Measurements from ENCODE around the gene DNAJC2.

DNAJC2 gene

GRCh38 chr7:103343332-103343731, 1.2 kb downstream of the DNAJC2 start:
- DNase-seq (ENCODE audit: extremely low read depth, low read depth), result no peak
- TF ChIP-seq, protein P1, sequence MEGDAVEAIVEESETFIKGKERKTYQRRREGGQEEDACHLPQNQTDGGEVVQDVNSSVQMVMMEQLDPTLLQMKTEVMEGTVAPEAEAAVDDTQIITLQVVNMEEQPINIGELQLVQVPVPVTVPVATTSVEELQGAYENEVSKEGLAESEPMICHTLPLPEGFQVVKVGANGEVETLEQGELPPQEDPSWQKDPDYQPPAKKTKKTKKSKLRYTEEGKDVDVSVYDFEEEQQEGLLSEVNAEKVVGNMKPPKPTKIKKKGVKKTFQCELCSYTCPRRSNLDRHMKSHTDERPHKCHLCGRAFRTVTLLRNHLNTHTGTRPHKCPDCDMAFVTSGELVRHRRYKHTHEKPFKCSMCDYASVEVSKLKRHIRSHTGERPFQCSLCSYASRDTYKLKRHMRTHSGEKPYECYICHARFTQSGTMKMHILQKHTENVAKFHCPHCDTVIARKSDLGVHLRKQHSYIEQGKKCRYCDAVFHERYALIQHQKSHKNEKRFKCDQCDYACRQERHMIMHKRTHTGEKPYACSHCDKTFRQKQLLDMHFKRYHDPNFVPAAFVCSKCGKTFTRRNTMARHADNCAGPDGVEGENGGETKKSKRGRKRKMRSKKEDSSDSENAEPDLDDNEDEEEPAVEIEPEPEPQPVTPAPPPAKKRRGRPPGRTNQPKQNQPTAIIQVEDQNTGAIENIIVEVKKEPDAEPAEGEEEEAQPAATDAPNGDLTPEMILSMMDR (IDR thresholded peaks at IDR 0.05; ENCODE audit: low read depth, low read length, missing control alignments), result no peak
- peak overlapping the region; percentile 86 for H3K4me3 ChIP-seq (replicated peaks; ENCODE audit: low read depth, low read length)

GRCh38 chr7:103341466-103341865, 3.1 kb downstream of the DNAJC2 start:
- H3K4me3 ChIP-seq (replicated peaks; ENCODE audit: low read depth, low read length), result peak overlapping the region; percentile 6; the same call in 1 of the 2 replicates
- TF ChIP-seq, protein P1 (IDR thresholded peaks at IDR 0.05; ENCODE audit: low read depth, low read length, missing control alignments), result no peak
- no peak for DNase-seq (ENCODE audit: extremely low read depth, low read depth)

GRCh38 chr7:103338864-103339263, 5.7 kb downstream of the DNAJC2 start:
- TF ChIP-seq, protein P1 (IDR thresholded peaks at IDR 0.05; ENCODE audit: low read depth, low read length, missing control alignments), result no peak
- no peak for DNase-seq (ENCODE audit: extremely low read depth, low read depth)
- no peak overlapping the region for H3K4me3 ChIP-seq (replicated peaks; ENCODE audit: low read depth, low read length)

DNA sequence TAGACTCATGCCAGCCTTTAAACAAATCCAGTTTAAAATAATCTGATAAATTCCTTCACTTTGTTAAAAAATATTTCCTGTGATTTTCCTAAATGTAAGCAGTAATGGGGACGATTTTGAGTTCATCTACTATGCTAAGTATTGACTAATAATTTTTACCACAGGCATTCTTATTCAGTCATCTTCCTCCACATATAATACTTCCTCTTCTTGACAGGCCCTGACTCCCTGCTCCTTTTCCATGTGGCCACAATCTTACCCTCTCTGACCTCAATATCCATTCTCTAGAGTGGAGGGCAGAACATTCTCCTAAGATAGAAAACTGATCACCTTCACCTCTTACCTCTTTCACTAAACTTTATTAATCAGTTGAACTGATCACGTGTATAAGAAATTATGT, 7.8 kb downstream of the DNAJC2 start:
- DNase-seq (ENCODE audit: extremely low read depth, low read depth), result no peak
- H3K4me3 ChIP-seq (replicated peaks; ENCODE audit: low read depth, low read length), result no peak overlapping the region
- TF ChIP-seq, protein P1 (IDR thresholded peaks at IDR 0.05; ENCODE audit: low read depth, low read length, missing control alignments), result no peak

DNA sequence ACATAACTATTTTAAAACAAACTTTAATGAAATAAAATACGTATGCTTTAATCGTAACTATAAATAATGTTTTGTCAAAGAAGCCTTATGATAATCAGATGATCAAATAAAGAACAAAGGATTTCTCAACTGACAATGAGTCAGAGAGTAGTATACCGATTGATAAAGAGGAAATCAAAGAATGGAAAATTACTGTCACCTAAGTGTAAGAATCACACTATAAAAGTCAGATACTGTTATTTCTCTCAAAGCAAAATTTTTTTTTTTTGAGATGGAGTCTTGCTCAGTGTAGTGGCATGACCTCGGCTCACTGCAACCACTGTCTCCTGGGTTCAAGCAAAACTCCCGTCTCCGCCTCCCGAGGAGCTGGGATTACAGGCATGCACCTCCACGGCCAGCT, 18.8 kb downstream of the DNAJC2 start:
- TF ChIP-seq, protein P1 (IDR thresholded peaks at IDR 0.05; ENCODE audit: low read depth, low read length, missing control alignments), result no peak
- H3K4me3 ChIP-seq (replicated peaks; ENCODE audit: low read depth, low read length), result no peak overlapping the region
- DNase-seq (ENCODE audit: extremely low read depth, low read depth), result no peak

DNA sequence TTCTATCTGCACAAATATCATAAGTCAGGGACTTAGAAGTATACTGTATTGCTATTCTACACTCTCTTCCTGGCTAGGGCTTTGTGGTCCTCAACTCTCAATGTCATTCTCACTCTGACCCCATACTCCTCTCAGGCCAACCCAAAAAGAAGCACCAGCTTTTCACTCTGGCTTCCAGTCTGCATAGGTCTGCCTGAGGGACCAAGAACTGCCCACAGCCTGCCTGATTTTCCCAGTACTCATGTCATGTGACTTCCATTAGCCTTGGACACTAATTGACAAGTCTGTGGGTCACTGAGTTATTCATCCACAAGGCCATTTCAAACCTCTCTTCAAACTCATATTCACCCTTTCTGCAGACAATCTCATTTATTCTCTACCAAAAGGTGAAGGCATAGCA, 27.6 kb downstream of the DNAJC2 start:
- TF ChIP-seq, protein P1 (IDR thresholded peaks at IDR 0.05; ENCODE audit: low read depth, low read length, missing control alignments), result no peak
- H3K4me3 ChIP-seq (replicated peaks; ENCODE audit: low read depth, low read length), result no peak overlapping the region
- DNase-seq (ENCODE audit: extremely low read depth, low read depth), result no peak

DNA sequence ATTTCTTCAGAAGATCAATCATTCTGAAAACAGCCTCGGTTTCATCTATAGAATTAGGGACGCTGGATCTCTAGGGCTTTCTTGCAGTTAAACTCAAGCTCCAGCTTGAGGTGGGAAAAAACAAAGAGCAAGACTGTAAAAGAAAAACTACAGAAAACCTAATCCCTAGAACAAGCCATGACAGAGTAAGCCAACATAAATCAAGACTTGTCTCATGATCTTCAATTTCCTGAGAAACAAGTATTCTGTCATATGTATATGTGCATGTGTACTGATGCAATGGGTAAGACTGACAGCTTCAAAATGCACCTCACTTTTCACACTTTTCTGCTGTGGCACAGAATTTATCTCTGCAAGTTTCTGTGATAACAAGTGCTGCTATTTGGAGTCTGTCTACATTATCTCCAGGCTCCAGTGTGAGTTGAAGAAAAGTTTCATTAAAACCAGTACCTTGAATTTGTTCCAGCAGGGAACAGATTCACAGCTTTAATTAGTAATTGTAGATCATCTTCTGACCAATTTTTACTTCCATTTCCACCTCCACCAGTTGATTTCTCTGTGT, 28.1 kb downstream of the DNAJC2 start:
- TF ChIP-seq, protein P1 (IDR thresholded peaks at IDR 0.05; ENCODE audit: low read depth, low read length, missing control alignments), result no peak
- no peak for DNase-seq (ENCODE audit: extremely low read depth, low read depth)
- no peak overlapping the region for H3K4me3 ChIP-seq (replicated peaks; ENCODE audit: low read depth, low read length)

All from HFF-Myc (cell line).